Activated CD8-positive, alpha-beta T cell treated with anti-CD3 and anti-CD28 coated beads for 36 hours (primary cell): ENCODE results near the gene PRPF19. TPM values are rescaled to one million over a fixed set of nuclear protein-coding genes. Genes with fewer than 3 reads are reported as not detected.

ENCODE experiments used
- ATAC-seq: fragments of 200-7000 bp; cut with Tn5 transposase; one replicate; pipeline ENCODE4 v1.10.0; 2021; ENCODE audit warnings: mild to moderate bottlenecking, moderate library complexity
- CTCF ChIA-PET: fragments of 350-600 bp; sonication (Branson Sonifier 250); formaldehyde crosslinking; loops from one replicate; lab custom pipeline; 2021; ENCODE audit warnings: antibody characterized with exemption; lab: Charles Lee
- POLR2A ChIA-PET: fragments of 350-600 bp; sonication (Branson Sonifier 250); formaldehyde crosslinking; loops from one replicate; lab custom pipeline; 2021; ENCODE audit warnings: antibody characterized with exemption; lab: Charles Lee
- DNase-seq: peaks from one replicate; pipeline ENCODE4 v3.0.0-alpha.2; 2020
- H3K27ac Mint-ChIP-seq: one replicate; pipeline ENCODE4 v1.8.0; 2021; ENCODE audit warnings: mild to moderate bottlenecking, mixed read lengths
- H3K27me3 Mint-ChIP-seq: one replicate; pipeline ENCODE4 v1.8.0; 2021; ENCODE audit warnings: mixed read lengths
- H3K36me3 Mint-ChIP-seq: one replicate; pipeline ENCODE4 v1.8.0; 2021; ENCODE audit warnings: low read depth, mixed read lengths
- H3K4me1 Mint-ChIP-seq: one replicate; pipeline ENCODE4 v1.8.0; 2021; ENCODE audit warnings: low read depth, mixed read lengths
- H3K4me3 Mint-ChIP-seq: one replicate; pipeline ENCODE4 v1.8.0; 2021; ENCODE audit warnings: mild to moderate bottlenecking, moderate library complexity, mixed read lengths
- H3K9me3 Mint-ChIP-seq: one replicate; pipeline ENCODE4 v1.8.0; 2021; ENCODE audit warnings: mixed read lengths
- CTCF ChIP-seq: fragments of 200-600 bp; IDR thresholded peaks from one replicate; pipeline ENCODE4 v1.8.0; 2022; ENCODE audit warnings: antibody characterized with exemption, mild to moderate bottlenecking
- intact Hi-C: fragments of 100-400 bp; cut with micrococcal nuclease; formaldehyde crosslinking; loops from one replicate; pipeline ENCODE4 v1.10.0; 2022
- total RNA-seq, 2 experiments: library from RNA; stranded (reverse); gene quantifications; one replicate each; pipeline ENCODE4 v1.2.3, GENCODE V29; 2021

The PRPF19 gene
- total RNA-seq, 2 experiments from 2014 or later: 142 to 150 TPM

- Mint-ChIP-seq H3K27ac (no peak overlapping the region), H3K36me3 (peaks cover 50% of the 10 kb centered on the region), H3K27me3 (no peaks in the 10 kb centered on the region), H3K9me3 (no peaks in the 10 kb centered on the region), H3K4me1 (peaks cover 2% of the 10 kb centered on the region), H3K4me3 (no peak overlapping the region)
- ATAC-seq (no peak), DNase-seq (no peak)
- intact Hi-C loops: no loop called here
- ChIA-PET POLR2A (interaction anchor here (0.6 to 1.7 kb wide), 4 partner anchors 28 to 69 kb away, joined by 3 to 6 read pairs (median 4); no protein-coding TSS in a partner anchor), CTCF (interaction anchor here (0.8 to 6.8 kb wide), 6 partner anchors 8 to 116 kb away, joined by 3 to 153 read pairs (median 3); no protein-coding TSS in a partner anchor)
- TF ChIP-seq CTCF: no peak
Observed at GRCh38 chr11:60891103-60891741, 15.2 kb downstream of the PRPF19 start.

GRCh38 chr11:60890696-60891095 lies 15.7 kb downstream of the PRPF19 start:
- Mint-ChIP-seq H3K36me3 (peaks cover 50% of the 10 kb centered on the region), H3K27me3 (no peaks in the 10 kb centered on the region), H3K4me1 (peaks cover 3% of the 10 kb centered on the region), H3K9me3 (no peaks in the 10 kb centered on the region), H3K27ac (no peak overlapping the region), H3K4me3 (no peak overlapping the region)
- CTCF ChIA-PET: interaction anchor here (5.2 to 6.8 kb wide), 2 partner anchors 9 to 60 kb away, joined by 67 to 153 read pairs; no protein-coding TSS in a partner anchor
- intact Hi-C loops: no loop called here
- TF ChIP-seq CTCF: no peak
- ATAC-seq (no peak), DNase-seq (no peak)
- POLR2A ChIA-PET: interaction anchor here (0.6 to 2.1 kb wide), 4 partner anchors 15 to 69 kb away, joined by 3 to 8 read pairs (median 4); no protein-coding TSS in a partner anchor

GRCh38 chr11:60889869-60890311 lies 16.5 kb downstream of the PRPF19 start:
- H3K9me3 Mint-ChIP-seq: no peaks in the 10 kb centered on the region
- H3K36me3 Mint-ChIP-seq: peaks cover 44% of the 10 kb centered on the region
- H3K27ac Mint-ChIP-seq: no peak overlapping the region
- intact Hi-C loops: loop anchor here (5.0 kb wide), 1 partner anchor 113 kb away; no protein-coding TSS in a partner anchor
- peaks cover 3% of the 10 kb centered on the region for H3K4me1 Mint-ChIP-seq
- no peak for TF ChIP-seq CTCF
- H3K4me3 Mint-ChIP-seq: no peak overlapping the region
- no peaks in the 10 kb centered on the region for H3K27me3 Mint-ChIP-seq
- POLR2A ChIA-PET: interaction anchor here (0.7 to 2.4 kb wide), 5 partner anchors 9 to 57 kb away, joined by 3 to 12 read pairs (median 3); no protein-coding TSS in a partner anchor
- no peak for DNase-seq
- CTCF ChIA-PET: interaction anchor here (5.2 to 6.8 kb wide), 2 partner anchors 10 to 59 kb away, joined by 67 to 153 read pairs; no protein-coding TSS in a partner anchor
- ATAC-seq: no peak

GRCh38 chr11:60887556-60887955 lies 18.8 kb downstream of the PRPF19 start:
- Mint-ChIP-seq H3K36me3 (peaks cover 43% of the 10 kb centered on the region), H3K27me3 (no peaks in the 10 kb centered on the region), H3K4me1 (peaks cover 3% of the 10 kb centered on the region), H3K9me3 (no peaks in the 10 kb centered on the region), H3K4me3 (no peak overlapping the region), H3K27ac (no peak overlapping the region)
- ATAC-seq (peak; percentile 92), DNase-seq (peak; percentile 67)
- POLR2A ChIA-PET: interaction anchor here (0.6 to 1.7 kb wide), 4 partner anchors 12 to 27 kb away, joined by 3 to 7 read pairs (median 4); no protein-coding TSS in a partner anchor
- TF ChIP-seq CTCF: no peak
- CTCF ChIA-PET: interaction anchor here (0.6 to 6.8 kb wide), 29 partner anchors 9 to 300 kb away, joined by 3 to 153 read pairs (median 5); partner anchors contain the start of genes CCDC86, CD6, PRPF19 and PTGDR2
- intact Hi-C loops: loop anchor here (1.0 to 5.0 kb wide), 2 partner anchors 56 to 110 kb away; no protein-coding TSS in a partner anchor
